Karpas-422 (cell line): ENCODE measurements around the gene CYSTM1. TPM values are rescaled to one million over a fixed set of nuclear protein-coding genes. Genes with fewer than 3 reads are reported as not detected.
"Not testable (repeated sequence)": the region's sequence is repeated elsewhere in the genome, so short reads cannot be mapped to it uniquely, and the experiment has no call there.

Experiments used
- DNase-seq: peaks from one replicate; pipeline ENCODE4 v3.0.0-alpha.2; 2015
- H2AFZ ChIP-seq: fragments of 200-600 bp; sonication (generic); 2 replicates; pipeline ENCODE4 v1.6.1; 2014; ENCODE audit warnings: antibody characterized with exemption, low read length, mixed read lengths
- H3K27ac ChIP-seq: fragments of 200-600 bp; sonication (generic); 2 replicates; pipeline ENCODE4 v1.5.1; 2014; ENCODE audit warnings: mild to moderate bottlenecking, low read length, moderate library complexity
- H3K27me3 ChIP-seq: fragments of 200-600 bp; sonication (generic); 2 replicates; pipeline ENCODE4 v1.6.1; 2014; ENCODE audit warnings: low read length, mixed read lengths
- H3K36me3 ChIP-seq: fragments of 200-600 bp; sonication (generic); 2 replicates; pipeline ENCODE4 v1.6.1; 2014; ENCODE audit warnings: low read length, mixed read lengths; ENCODE audit not compliant: insufficient read depth
- H3K4me1 ChIP-seq: fragments of 200-600 bp; sonication (generic); 2 replicates; pipeline ENCODE4 v1.6.1; 2014; ENCODE audit warnings: mild to moderate bottlenecking, low read length, mixed read lengths
- H3K4me2 ChIP-seq: fragments of 200-600 bp; sonication (generic); 2 replicates; pipeline ENCODE4 v1.6.1; 2014; ENCODE audit warnings: low read length, low read depth, mild to moderate bottlenecking; ENCODE audit not compliant: poor library complexity, severe bottlenecking
- H3K4me3 ChIP-seq: fragments of 200-600 bp; sonication (generic); 2 replicates; pipeline ENCODE4 v1.5.1; 2014; ENCODE audit warnings: mild to moderate bottlenecking, antibody characterized with exemption, low read length, mixed read lengths
- H3K79me2 ChIP-seq: fragments of 200-600 bp; sonication (generic); 2 replicates; pipeline ENCODE4 v1.6.1; 2014; ENCODE audit warnings: mild to moderate bottlenecking, low read length, mixed read lengths
- H3K9ac ChIP-seq: fragments of 200-600 bp; sonication (generic); 2 replicates; pipeline ENCODE4 v1.6.0; 2014; ENCODE audit warnings: low read length
- H3K9me2 ChIP-seq: fragments of 200-600 bp; sonication (generic), shearing (Covaris generic); replicated peaks from 2 replicates; pipeline ENCODE4 v1.6.0; 2014; ENCODE audit warnings: mild to moderate bottlenecking, low read length, moderate library complexity; ENCODE audit not compliant: insufficient read depth
- H3K9me3 ChIP-seq: fragments of 300-700, 200-600 bp; sonication (generic); 2 replicates; pipeline ENCODE4 v1.6.1; 2014; ENCODE audit warnings: low read length, mixed read lengths
- H4K20me1 ChIP-seq: fragments of 200-600 bp; sonication (generic); 2 replicates; pipeline ENCODE4 v1.6.1; 2014; ENCODE audit warnings: mild to moderate bottlenecking, antibody characterized with exemption, low read length, low read depth; ENCODE audit not compliant: insufficient read depth
- total RNA-seq: library from RNA; depleted of rRNA; stranded (reverse); fragments of >200 nt; shearing (Covaris generic); gene quantifications from 2 replicates; pipeline ENCODE4 v1.2.3, GENCODE V29; 2014; ENCODE audit warnings: low replicate concordance

The CYSTM1 gene
- total RNA-seq, 1 experiment from 2014 or later = 28.5 TPM

- H3K4me3 ChIP-seq = no peak overlapping the region
- H3K36me3 ChIP-seq = no peaks in the 10 kb centered on the region
- H3K4me1 ChIP-seq = peaks cover 25% of the 10 kb centered on the region
- H3K9ac ChIP-seq = no peak overlapping the region
- H3K9me3 ChIP-seq = no peaks in the 10 kb centered on the region
- no peaks in the 10 kb centered on the region for H3K27me3 ChIP-seq
- no peak overlapping the region for H3K27ac ChIP-seq
- H2AFZ ChIP-seq = no peak overlapping the region
- H3K79me2 ChIP-seq = no peaks in the 10 kb centered on the region
- H3K9me2 ChIP-seq = no peaks in the 10 kb centered on the region
- DNase-seq = no peak
- no peak overlapping the region for H3K4me2 ChIP-seq
- H4K20me1 ChIP-seq = peaks cover 18% of the 10 kb centered on the region; the same call in 1 of the 2 replicates
Measured at GRCh38 chr5:140152022-140152999, 22.7 kb upstream of the CYSTM1 start.

DNA sequence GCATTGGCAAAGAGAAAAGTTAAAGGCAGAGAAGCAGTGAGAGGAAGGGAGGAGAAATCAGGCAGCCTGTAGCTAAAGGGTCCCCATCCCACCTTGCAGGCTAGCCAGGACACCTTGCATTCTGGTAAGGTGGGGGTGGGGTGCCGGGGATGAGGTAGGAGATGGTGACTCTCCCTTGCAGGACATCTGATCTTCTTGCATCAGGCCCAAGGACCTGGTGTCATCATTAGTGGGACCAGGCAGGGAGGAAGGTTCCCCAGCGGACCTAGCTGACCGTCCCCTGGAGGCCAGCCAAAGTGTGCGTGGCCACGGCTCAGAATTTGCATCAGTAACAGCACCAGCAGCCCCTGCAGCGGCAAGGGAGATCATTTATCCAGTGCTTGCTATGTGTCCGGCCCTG is 21.7 kb upstream of the CYSTM1 start:
- Histone ChIP-seq H3K27ac (no peak overlapping the region), H3K79me2 (no peaks in the 10 kb centered on the region), H3K4me3 (peak overlapping the region; percentile 4; the same call in 1 of the 2 replicates), H2AFZ (no peak overlapping the region), H3K9me3 (no peaks in the 10 kb centered on the region), H3K9me2 (no peaks in the 10 kb centered on the region), H3K4me1 (peaks cover 25% of the 10 kb centered on the region), H3K27me3 (no peaks in the 10 kb centered on the region), H4K20me1 (peaks cover 12% of the 10 kb centered on the region; the same call in 1 of the 2 replicates), H3K36me3 (no peaks in the 10 kb centered on the region), H3K4me2 (peak overlapping the region; percentile 31), H3K9ac (no peak overlapping the region; the same call in 1 of the 2 replicates)
- DNase-seq = no peak

DNA sequence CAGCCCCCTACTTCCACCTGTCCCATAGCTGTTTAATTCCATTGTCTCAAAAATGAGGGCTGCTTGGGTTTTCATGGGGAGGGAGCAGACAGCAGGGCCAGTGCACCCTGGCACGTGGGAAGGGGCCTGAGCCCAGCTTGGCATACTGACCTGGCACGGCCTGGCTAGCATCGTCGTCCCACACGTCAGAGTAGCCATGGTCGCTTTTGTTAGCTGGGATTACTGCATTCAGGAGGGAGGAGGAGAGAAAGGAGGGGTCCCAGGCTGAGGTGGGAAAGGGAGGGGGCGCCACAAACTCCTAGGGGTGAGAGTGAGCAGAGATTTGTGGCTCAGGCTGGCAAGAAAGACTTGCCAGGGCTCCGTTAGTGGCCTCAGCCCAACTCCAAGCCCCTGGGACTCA is 21.1 kb upstream of the CYSTM1 start:
- no peak overlapping the region for H3K27ac ChIP-seq
- H3K4me2 ChIP-seq = peak overlapping the region; percentile 31
- no peak overlapping the region for H2AFZ ChIP-seq
- no peaks in the 10 kb centered on the region for H3K27me3 ChIP-seq
- no peaks in the 10 kb centered on the region for H3K9me2 ChIP-seq
- no peak for DNase-seq
- no peaks in the 10 kb centered on the region for H3K36me3 ChIP-seq
- no peak overlapping the region for H3K9ac ChIP-seq
- peaks cover 12% of the 10 kb centered on the region; the same call in 1 of the 2 replicates for H4K20me1 ChIP-seq
- H3K4me1 ChIP-seq = peaks cover 25% of the 10 kb centered on the region
- no peaks in the 10 kb centered on the region for H3K79me2 ChIP-seq
- no peak overlapping the region for H3K4me3 ChIP-seq
- H3K9me3 ChIP-seq = no peaks in the 10 kb centered on the region

DNA sequence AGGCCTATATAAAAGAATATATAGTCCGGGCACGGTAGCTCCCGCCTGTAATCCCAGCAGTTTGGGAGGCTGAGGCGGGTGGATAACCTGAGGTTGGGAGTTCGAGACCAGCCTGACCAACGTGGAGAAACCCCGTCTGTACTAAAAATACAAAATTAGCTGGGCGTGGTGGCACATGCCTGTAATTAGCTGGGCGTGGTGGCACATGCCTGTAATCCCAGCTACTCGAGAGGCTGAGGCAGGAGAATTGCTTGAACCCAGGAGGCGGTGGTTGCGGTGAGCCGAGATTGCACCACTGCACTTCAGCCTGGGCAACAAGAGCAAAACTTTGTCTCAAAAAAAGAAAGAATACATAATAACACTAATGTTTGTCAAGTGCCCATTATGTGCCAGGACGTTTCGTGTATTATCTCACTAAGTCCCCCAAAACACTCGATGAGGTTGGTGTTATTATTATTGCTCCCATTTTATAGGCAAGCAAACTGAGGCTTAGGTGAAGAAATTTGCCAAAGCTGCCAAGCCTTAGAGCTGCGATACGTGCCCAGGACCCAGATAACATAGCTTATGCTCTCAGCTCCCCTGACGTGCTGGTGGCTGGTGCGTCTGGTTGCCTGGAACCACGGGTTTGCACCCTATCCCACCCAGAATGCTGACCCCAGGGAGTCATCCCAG is 20.1 kb upstream of the CYSTM1 start:
- not testable (repeated sequence) for H3K36me3 ChIP-seq, H4K20me1 ChIP-seq, H3K9me2 ChIP-seq, DNase-seq, H3K79me2 ChIP-seq, H3K9me3 ChIP-seq, H2AFZ ChIP-seq, H3K27me3 ChIP-seq, H3K4me2 ChIP-seq, H3K27ac ChIP-seq, H3K4me3 ChIP-seq, H3K9ac ChIP-seq
- peaks cover 25% of the 10 kb centered on the region for H3K4me1 ChIP-seq

DNA sequence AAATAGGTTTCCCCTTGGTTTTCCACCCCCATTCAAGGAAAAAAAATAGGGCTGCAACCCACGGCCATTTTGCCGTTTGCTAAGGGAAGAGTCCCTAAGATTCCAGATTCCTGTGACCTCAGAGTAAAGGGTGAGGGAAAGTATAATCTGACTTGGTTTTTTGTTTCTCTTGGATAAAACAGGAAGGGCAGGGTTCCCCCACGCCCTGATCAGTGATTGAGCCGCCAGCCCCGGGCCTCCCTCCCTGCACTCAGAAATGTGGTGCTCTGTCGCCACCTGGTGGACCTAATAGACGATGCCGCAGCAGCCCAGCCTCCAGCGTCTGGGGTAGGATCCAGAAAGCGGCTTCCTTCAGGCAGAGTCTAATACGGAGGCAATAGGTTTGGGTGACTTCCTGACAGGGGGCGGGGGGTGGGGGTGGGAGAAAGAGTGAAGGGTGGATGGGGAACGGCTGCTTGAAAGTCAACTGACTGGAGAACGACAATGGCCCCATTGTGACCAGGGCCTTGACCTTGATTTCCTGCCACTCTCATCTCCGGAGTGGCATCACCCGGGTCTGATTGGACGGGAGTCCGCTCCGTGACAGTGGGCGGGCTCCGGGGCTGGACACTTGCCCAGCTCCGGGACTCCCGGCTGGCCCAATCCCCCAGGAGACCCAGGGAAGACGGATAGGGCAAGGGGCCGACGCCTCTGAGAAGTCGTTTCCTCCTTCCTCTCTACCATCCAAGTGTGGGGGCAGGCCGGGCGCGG is 17.8 kb upstream of the CYSTM1 start:
- Histone ChIP-seq H3K4me1 (peaks cover 25% of the 10 kb centered on the region), H3K9ac (no peak overlapping the region), H2AFZ (no peak overlapping the region), H4K20me1 (no peaks in the 10 kb centered on the region), H3K9me3 (no peaks in the 10 kb centered on the region), H3K79me2 (no peaks in the 10 kb centered on the region), H3K4me2 (no peak overlapping the region), H3K36me3 (no peaks in the 10 kb centered on the region), H3K27me3 (no peaks in the 10 kb centered on the region), H3K4me3 (no peak overlapping the region), H3K27ac (no peak overlapping the region), H3K9me2 (no peaks in the 10 kb centered on the region)
- DNase-seq = peak; percentile 93

DNA sequence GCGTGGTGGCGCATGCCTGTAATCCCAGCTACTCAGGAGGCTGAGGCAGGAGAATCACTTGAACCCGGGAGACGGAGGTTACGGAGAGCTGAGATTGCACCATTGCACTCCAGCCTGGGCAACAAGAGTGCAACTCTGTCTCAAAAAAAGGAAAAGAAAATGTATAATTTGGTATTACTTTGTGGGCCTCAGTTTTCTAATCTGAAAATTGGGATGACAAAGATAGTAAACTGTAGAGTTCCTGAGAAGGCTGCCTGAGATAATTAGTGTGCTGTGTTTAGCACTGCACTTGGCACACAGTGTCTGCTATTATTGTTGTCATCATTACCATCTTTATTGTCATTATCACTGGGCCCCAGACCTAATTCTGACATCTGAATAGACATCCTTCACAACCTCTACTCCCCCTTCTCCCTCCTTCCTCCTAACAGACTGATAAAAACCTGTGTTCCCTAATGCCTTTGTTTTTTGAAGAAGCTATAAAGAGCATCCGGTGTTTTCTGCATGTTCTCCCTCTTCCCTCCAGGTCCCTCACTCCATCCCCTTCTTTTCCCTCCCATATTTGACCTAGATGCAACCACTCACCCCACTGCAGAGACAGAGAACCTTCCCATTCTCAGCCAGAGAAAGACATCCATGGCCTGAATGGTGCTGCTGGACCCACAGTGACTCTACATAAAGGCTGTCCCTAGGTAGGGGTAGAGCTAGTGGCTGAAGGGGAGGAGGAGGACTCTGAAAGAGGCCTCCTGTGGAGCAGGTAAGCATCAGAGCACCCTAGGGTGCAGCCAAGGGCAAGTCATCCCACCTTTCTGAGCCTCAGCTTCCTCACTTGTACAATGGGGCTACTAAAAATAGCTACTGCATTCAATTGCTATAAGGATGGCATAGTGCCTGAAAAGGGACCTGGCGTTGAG is 15.7 kb upstream of the CYSTM1 start:
- Histone ChIP-seq H3K27ac (no peak overlapping the region), H3K79me2 (no peaks in the 10 kb centered on the region), H3K36me3 (no peaks in the 10 kb centered on the region), H2AFZ (no peak overlapping the region), H4K20me1 (no peaks in the 10 kb centered on the region), H3K9ac (no peak overlapping the region), H3K4me3 (no peak overlapping the region), H3K9me3 (no peaks in the 10 kb centered on the region), H3K4me1 (peaks cover 13% of the 10 kb centered on the region), H3K9me2 (no peaks in the 10 kb centered on the region), H3K27me3 (no peaks in the 10 kb centered on the region), H3K4me2 (no peak overlapping the region)
- DNase-seq = no peak

DNA sequence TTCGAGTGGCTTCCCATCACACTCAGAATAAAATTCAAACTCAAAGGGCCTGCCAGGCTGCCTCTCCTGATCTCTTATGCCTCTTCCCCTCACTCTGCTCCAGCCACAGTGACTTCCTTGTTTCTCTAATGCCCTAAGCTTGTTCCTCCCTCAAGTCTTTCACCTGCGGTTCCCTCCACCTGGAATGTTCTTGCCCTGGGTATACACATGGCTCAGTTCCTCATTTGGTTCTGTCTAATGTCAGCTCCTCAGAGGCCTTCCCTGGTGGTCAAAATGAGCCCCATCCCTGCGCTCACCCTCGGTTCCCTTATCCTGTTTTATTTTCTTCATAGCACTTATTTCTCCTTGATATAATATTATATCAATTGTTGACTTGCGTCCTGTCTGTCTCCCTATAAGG is 12.7 kb upstream of the CYSTM1 start:
- Histone ChIP-seq H3K79me2 (no peaks in the 10 kb centered on the region), H3K4me2 (no peak overlapping the region), H3K36me3 (no peaks in the 10 kb centered on the region), H3K4me1 (no peaks in the 10 kb centered on the region), H3K4me3 (no peak overlapping the region), H3K9me3 (no peaks in the 10 kb centered on the region), H3K9ac (no peak overlapping the region), H3K9me2 (no peaks in the 10 kb centered on the region), H3K27ac (no peak overlapping the region), H4K20me1 (no peaks in the 10 kb centered on the region), H2AFZ (no peak overlapping the region), H3K27me3 (no peaks in the 10 kb centered on the region)
- DNase-seq = no peak
